CD14-positive monocyte (primary cell): ENCODE measurements around the gene DNAJC30. TPM values are rescaled to one million over a fixed set of nuclear protein-coding genes. Genes with fewer than 3 reads are reported as not detected.

ENCODE experiments used
- DNase-seq, 3 donors: peaks; one replicate each; pipeline ENCODE4 v3.0.0-alpha.2; 2011 to 2022
- H2AFZ ChIP-seq: 2 replicates; pipeline ENCODE4 v1.6.0; 2012; ENCODE audit warnings: mild to moderate bottlenecking, low read depth, low read length, inconsistent platforms; ENCODE audit not compliant: insufficient read depth, poor library complexity, severe bottlenecking
- H3K27ac ChIP-seq, 2 donors: 1 replicate in 1 of 2; 2 replicates in 1 of 2; pipeline ENCODE4 v1.5.1; 2012 to 2013; ENCODE audit warnings: low read length in 2 of 2, control low read depth in 1 of 2, inconsistent platforms in 1 of 2, low read depth in 1 of 2, mild to moderate bottlenecking in 1 of 2
- H3K27me3 ChIP-seq, 2 donors: one replicate each; pipeline versions ENCODE4 v1.6.0 to v1.6.1; 2011 to 2013; ENCODE audit warnings: low read length in 2 of 2; ENCODE audit not compliant: control insufficient read depth in 2 of 2, insufficient read depth in 2 of 2
- H3K36me3 ChIP-seq, 2 donors: replicated peaks in 1 of 2; 1 replicate in 1 of 2; 2 replicates in 1 of 2; pipeline versions ENCODE4 v1.5.1 to v1.6.1; 2012 to 2013; ENCODE audit warnings: low read length in 2 of 2, control low read depth in 1 of 2, inconsistent platforms in 1 of 2, mild to moderate bottlenecking in 1 of 2; ENCODE audit not compliant: insufficient read depth in 2 of 2, control insufficient read depth in 1 of 2
- H3K4me1 ChIP-seq, 2 donors: 1 replicate in 1 of 2; 2 replicates in 1 of 2; pipeline versions ENCODE4 v1.5.1 to v1.6.1; 2012 to 2013; ENCODE audit warnings: low read length in 2 of 2, control low read depth in 1 of 2, inconsistent platforms in 1 of 2, mild to moderate bottlenecking in 1 of 2, moderate library complexity in 1 of 2; ENCODE audit not compliant: insufficient read depth in 2 of 2, control insufficient read depth in 1 of 2
- H3K4me2 ChIP-seq: replicated peaks from 2 replicates; pipeline ENCODE3; 2012; ENCODE audit warnings: low read length, moderate library complexity, mild to moderate bottlenecking; ENCODE audit not compliant: poor library complexity, severe bottlenecking; ENCODE audit errors: extremely low read depth
- H3K4me3 ChIP-seq, 3 experiments: fragments of 200-600 bp in 1 of 3; sonication (generic) in 1 of 3; replicated peaks in 1 of 3; 1 replicate in 2 of 3; 2 replicates in 1 of 3; pipeline ENCODE4 v1.5.1; 2011 to 2013; ENCODE audit warnings: low read length in 3 of 3, mild to moderate bottlenecking in 3 of 3, control low read depth in 2 of 3, low read depth in 2 of 3, inconsistent platforms in 1 of 3, moderate library complexity in 1 of 3
- H3K79me2 ChIP-seq: 2 replicates; pipeline ENCODE4 v1.6.0; 2012; ENCODE audit warnings: mild to moderate bottlenecking, control low read depth, inconsistent platforms, low read length, moderate library complexity; ENCODE audit not compliant: insufficient read depth
- H3K9ac ChIP-seq: 2 replicates; pipeline ENCODE4 v1.6.0; 2017; ENCODE audit warnings: low read length, mild to moderate bottlenecking; ENCODE audit not compliant: insufficient read depth, poor library complexity, severe bottlenecking
- H3K9me3 ChIP-seq, 2 donors: replicated peaks in 1 of 2; 1 replicate in 1 of 2; 2 replicates in 1 of 2; pipeline versions ENCODE4 v1.5.1 to v1.6.1; 2012 to 2013; ENCODE audit warnings: low read length in 2 of 2, control low read depth in 1 of 2; ENCODE audit not compliant: control insufficient read depth in 1 of 2, insufficient read depth in 1 of 2
- H4K20me1 ChIP-seq: 2 replicates; pipeline ENCODE4 v1.6.0; 2012; ENCODE audit warnings: mild to moderate bottlenecking, low read length, control low read depth, moderate library complexity; ENCODE audit not compliant: insufficient read depth
- H3K27ac Mint-ChIP-seq, 7 donors: one replicate each; pipeline ENCODE4 v1.8.0; 2020; ENCODE audit warnings: mild to moderate bottlenecking in 7 of 7, mixed read lengths in 7 of 7, moderate library complexity in 6 of 7, inconsistent platforms in 2 of 7
- H3K27me3 Mint-ChIP-seq, 3 donors: one replicate each; pipeline ENCODE4 v1.8.0; 2021 to 2022; ENCODE audit warnings: low read depth in 3 of 3, mild to moderate bottlenecking in 3 of 3, mixed read lengths in 3 of 3, moderate library complexity in 3 of 3, inconsistent platforms in 1 of 3
- H3K36me3 Mint-ChIP-seq, 2 donors: one replicate each; pipeline ENCODE4 v1.8.0; 2020; ENCODE audit warnings: mixed read lengths in 2 of 2, inconsistent platforms in 1 of 2, mild to moderate bottlenecking in 1 of 2
- H3K4me1 Mint-ChIP-seq: one replicate; pipeline ENCODE4 v1.8.0; 2020; ENCODE audit warnings: mild to moderate bottlenecking, mixed read lengths
- H3K4me3 Mint-ChIP-seq, 2 donors: one replicate each; pipeline ENCODE4 v1.8.0; 2020; ENCODE audit warnings: mild to moderate bottlenecking in 2 of 2, mixed read lengths in 2 of 2, moderate library complexity in 1 of 2
- H3K9me3 Mint-ChIP-seq, 7 donors: one replicate each; pipeline ENCODE4 v1.8.0; 2020 to 2022; ENCODE audit warnings: mixed read lengths in 7 of 7, mild to moderate bottlenecking in 6 of 7, moderate library complexity in 6 of 7, inconsistent platforms in 2 of 7
- WGBS: methylation state at CpG from one replicate; pipeline ENCODE4 v1.1.5; 2013; ENCODE audit warnings: missing lambda C conversion rate; ENCODE audit not compliant: insufficient coverage; 5-methylcytosine and 5-hydroxymethylcytosine counted together
- intact Hi-C, 2 donors: fragments of 100-400 bp; cut with micrococcal nuclease; formaldehyde crosslinking; loops; one replicate each; pipeline versions ENCODE4 v1.15.0 to v1.15.1; 2023
- polyA plus RNA-seq, 3 donors: library from polyadenylated mRNA; depleted of rRNA in 1 of 3; unstranded in 2 of 3; stranded (reverse) in 1 of 3; fragments of 300-500 nt in 2 of 3; fragments of >200 nt in 1 of 3; fragmentation: Illumina TruSeq in 2 of 3; gene quantifications; 1 replicate in 2 of 3; 2 replicates in 1 of 3; pipeline ENCODE4 v1.2.3, GENCODE V29; 2012 to 2021
- TF ChIP-seq, protein P1 (sequence below): fragments of 200-600 bp; IDR thresholded peaks from one replicate; pipeline ENCODE4 v1.8.0; 2022; ENCODE audit warnings: antibody characterized with exemption, mild to moderate bottlenecking

Gene DNAJC30
- polyA plus RNA-seq, 3 donors = 2.4 to 5.2 (median 3.2) TPM

DNA sequence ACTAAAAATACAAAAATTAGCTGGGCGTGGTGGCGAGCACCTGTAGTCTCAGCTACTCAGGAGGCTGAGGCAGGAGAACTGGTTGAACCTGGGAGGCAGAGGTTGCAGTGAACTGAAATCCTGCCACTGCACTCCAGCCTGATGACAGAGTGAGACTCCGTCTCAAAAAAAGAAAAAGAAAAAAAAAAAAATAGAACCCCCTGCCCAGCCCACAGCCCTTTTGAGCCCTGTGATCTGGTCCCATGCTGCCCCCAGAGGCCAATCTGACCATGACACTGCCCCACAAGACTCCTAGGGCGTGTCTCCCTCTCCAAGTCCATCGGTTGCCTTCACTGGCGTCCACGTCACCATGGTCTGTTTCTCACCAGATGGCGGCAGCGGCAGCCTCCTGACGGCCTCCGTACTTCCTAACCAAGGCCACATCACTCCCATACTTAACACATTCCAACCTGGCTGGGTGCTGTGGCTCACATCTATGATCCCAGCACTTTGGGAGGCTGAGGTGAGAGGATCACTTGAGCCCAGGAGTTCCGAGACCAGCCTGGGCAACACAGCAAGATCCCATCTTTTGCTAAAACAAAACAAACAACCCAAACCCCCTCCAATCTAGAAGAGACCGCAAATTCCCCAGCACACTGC lies 18.2 kb upstream of the DNAJC30 start:
- intact Hi-C loops = no loop called here
- Mint-ChIP-seq H3K27me3 (peaks cover 44 to 57% (median 54%) of the 10 kb centered on the region in 3 donors), H3K4me1 (peaks cover 17% of the 10 kb centered on the region), H3K9me3 (peaks cover 0 to 18% (median 5%) of the 10 kb centered on the region in 7 donors), H3K36me3 (peaks cover 31 to 36% of the 10 kb centered on the region in 2 donors), H3K27ac (peak overlapping the region in 1 of 7 donors; percentile 22), H3K4me3 (peak overlapping the region in 1 of 2 donors; percentile 68)
- Histone ChIP-seq H3K27me3 (peaks cover 6 to 48% of the 10 kb centered on the region in 2 donors), H3K36me3 (peaks cover 24 to 32% of the 10 kb centered on the region in 2 donors), H3K27ac (no peak overlapping the region), H4K20me1 (no peaks in the 10 kb centered on the region), H3K9ac (no peak overlapping the region), H3K9me3 (peaks cover 0 to 3% of the 10 kb centered on the region in 2 donors), H3K4me2 (no peak overlapping the region), H3K79me2 (no peaks in the 10 kb centered on the region), H3K4me1 (peaks cover 6 to 9% of the 10 kb centered on the region in 2 donors), H3K4me3 (no peak overlapping the region), H2AFZ (no peak overlapping the region)
- WGBS = 63% methylated on average over 8 of the region's 13 CpGs
- DNase-seq = peak; percentile 49 to 66 (median 52)
- TF ChIP-seq, protein P1, sequence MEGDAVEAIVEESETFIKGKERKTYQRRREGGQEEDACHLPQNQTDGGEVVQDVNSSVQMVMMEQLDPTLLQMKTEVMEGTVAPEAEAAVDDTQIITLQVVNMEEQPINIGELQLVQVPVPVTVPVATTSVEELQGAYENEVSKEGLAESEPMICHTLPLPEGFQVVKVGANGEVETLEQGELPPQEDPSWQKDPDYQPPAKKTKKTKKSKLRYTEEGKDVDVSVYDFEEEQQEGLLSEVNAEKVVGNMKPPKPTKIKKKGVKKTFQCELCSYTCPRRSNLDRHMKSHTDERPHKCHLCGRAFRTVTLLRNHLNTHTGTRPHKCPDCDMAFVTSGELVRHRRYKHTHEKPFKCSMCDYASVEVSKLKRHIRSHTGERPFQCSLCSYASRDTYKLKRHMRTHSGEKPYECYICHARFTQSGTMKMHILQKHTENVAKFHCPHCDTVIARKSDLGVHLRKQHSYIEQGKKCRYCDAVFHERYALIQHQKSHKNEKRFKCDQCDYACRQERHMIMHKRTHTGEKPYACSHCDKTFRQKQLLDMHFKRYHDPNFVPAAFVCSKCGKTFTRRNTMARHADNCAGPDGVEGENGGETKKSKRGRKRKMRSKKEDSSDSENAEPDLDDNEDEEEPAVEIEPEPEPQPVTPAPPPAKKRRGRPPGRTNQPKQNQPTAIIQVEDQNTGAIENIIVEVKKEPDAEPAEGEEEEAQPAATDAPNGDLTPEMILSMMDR = peak; percentile 86

DNA sequence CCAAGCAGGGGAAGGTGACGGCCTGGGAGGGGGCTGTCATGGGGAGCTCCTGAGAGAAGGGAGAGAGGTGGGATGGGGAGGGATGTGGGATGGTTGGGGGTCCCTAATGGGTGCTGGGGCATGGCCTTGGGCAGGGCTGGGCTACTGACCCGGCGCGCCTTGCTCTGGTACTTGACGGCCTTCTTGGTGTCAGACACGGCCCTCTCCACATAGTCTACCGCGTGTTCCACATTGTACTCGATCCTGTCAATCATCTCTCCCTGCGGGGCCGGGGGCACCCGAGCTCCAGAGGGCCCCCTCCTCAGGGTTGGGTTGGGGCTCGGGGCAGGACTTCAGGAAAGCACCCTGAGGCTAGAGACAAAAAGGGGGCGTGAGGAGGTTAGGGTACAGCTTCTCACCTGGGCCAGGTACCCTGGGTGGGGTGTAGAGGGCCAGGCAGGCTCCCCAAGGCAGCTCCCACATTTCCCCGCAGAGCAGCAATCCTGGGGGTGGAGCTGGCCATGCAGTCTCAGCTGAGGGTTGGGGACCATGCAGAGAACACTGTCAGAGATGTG lies 17.4 kb upstream of the DNAJC30 start:
- peaks cover 36 to 49% (median 45%) of the 10 kb centered on the region in 3 donors for H3K27me3 Mint-ChIP-seq
- no peak overlapping the region for H3K4me3 ChIP-seq
- 97% methylated on average over 6 of the region's 15 CpGs for WGBS
- H3K4me1 Mint-ChIP-seq = peaks cover 14% of the 10 kb centered on the region
- H3K27me3 ChIP-seq = peaks cover 6 to 40% of the 10 kb centered on the region in 2 donors
- no peaks in the 10 kb centered on the region for H4K20me1 ChIP-seq
- peaks cover 32 to 40% of the 10 kb centered on the region in 2 donors for H3K36me3 ChIP-seq
- no peak for DNase-seq
- no peak overlapping the region for H3K4me2 ChIP-seq
- TF ChIP-seq, protein P1 = no peak
- peaks cover 6 to 9% of the 10 kb centered on the region in 2 donors for H3K4me1 ChIP-seq
- peaks cover 0 to 13% (median 3%) of the 10 kb centered on the region in 7 donors for H3K9me3 Mint-ChIP-seq
- H3K9me3 ChIP-seq = peaks cover 0 to 3% of the 10 kb centered on the region in 2 donors
- no peak overlapping the region for H2AFZ ChIP-seq
- no peak overlapping the region for H3K27ac ChIP-seq
- no peak overlapping the region for H3K9ac ChIP-seq
- H3K4me3 Mint-ChIP-seq = no peak overlapping the region
- H3K79me2 ChIP-seq = no peaks in the 10 kb centered on the region
- intact Hi-C loops = no loop called here
- H3K27ac Mint-ChIP-seq = peak overlapping the region in 1 of 7 donors; percentile 51
- peaks cover 39 to 44% of the 10 kb centered on the region in 2 donors for H3K36me3 Mint-ChIP-seq
